A549 (cell line): ENCODE data around the gene NRSN2. TPM values are rescaled to one million over a fixed set of nuclear protein-coding genes. Genes with fewer than 3 reads are reported as not detected.

ENCODE experiments used
- ATAC-seq, 2 experiments: fragments of 200-7000 bp in 1 of 2; fragments of >200 bp in 1 of 2; cut with Nextera tagmentation in 1 of 2; cut with Tn5 transposase in 1 of 2; 3 replicates each; pipeline versions ENCODE4 v1.8.0 to v1.9.1; 2018 to 2020; ENCODE audit warnings: mild to moderate bottlenecking in 1 of 2, moderate library complexity in 1 of 2
- CTCF ChIA-PET: fragments of 300-600 bp; sonication (Branson Sonifier 250); formaldehyde crosslinking; extraction: SDS; loops from one replicate; lab custom pipeline; 2021; ENCODE audit warnings: antibody characterized with exemption, inconsistent platforms; lab: Yijun Ruan, JAX
- POLR2A ChIA-PET: fragments of 350-600 bp; formaldehyde crosslinking; extraction: SDS; loops from one replicate; lab custom pipeline; 2021; ENCODE audit warnings: antibody characterized with exemption, inconsistent platforms; lab: Yijun Ruan, JAX
- DNase-seq, 2 experiments: peaks; one replicate each; pipeline versions ENCODE4 v3.0.0 to v3.0.0-alpha.2; 2011 to 2016; ENCODE audit warnings: low read depth in 1 of 2, low spot score in 1 of 2
- FAIRE-seq: peaks from 2 replicates; lab custom pipeline; 2011; peaks lifted over from hg19 to GRCh38; lab: Jason Lieb, UNC
- H3K27ac ChIP-seq, 2 experiments: fragments of >200 bp; sonication (Bioruptor Twin); formaldehyde crosslinking; 3 replicates each; pipeline ENCODE4 v1.5.1; 2016 to 2017
- H3K4me1 ChIP-seq: fragments of >200 bp; sonication (Bioruptor Twin); formaldehyde crosslinking; 3 replicates; pipeline ENCODE4 v1.6.1; 2016
- H3K4me2 ChIP-seq: fragments of >200 bp; sonication (Bioruptor Twin); formaldehyde crosslinking; 3 replicates; pipeline ENCODE4 v1.6.1; 2016
- H3K4me3 ChIP-seq: fragments of >200 bp; sonication (Bioruptor Twin); formaldehyde crosslinking; 3 replicates; pipeline ENCODE4 v1.5.1; 2016
- H3K9me3 ChIP-seq: fragments of >200 bp; sonication (Bioruptor Twin); formaldehyde crosslinking; 3 replicates; pipeline ENCODE4 v1.6.1; 2016
- CBX8 ChIP-seq: fragments of 200-600 bp; sonication (generic); IDR thresholded peaks from 2 replicates; pipeline ENCODE4 v1.6.1; 2016
- EHMT2 ChIP-seq: fragments of 200-600 bp; sonication (generic); IDR thresholded peaks from 2 replicates; pipeline ENCODE4 v1.6.1; 2016; ENCODE audit warnings: antibody characterized with exemption, low read depth, mild to moderate bottlenecking, moderate library complexity
- FOSB ChIP-seq: fragments of 250-450 bp; sonication (Bioruptor Pico); IDR thresholded peaks from 2 replicates; pipeline ENCODE4 v1.5.0; 2020; ENCODE audit warnings: mild to moderate bottlenecking, moderate library complexity
- FOSL2 ChIP-seq, 2 experiments: fragments of 450-650 bp in 1 of 2; fragments of >200 bp in 1 of 2; sonication (Bioruptor Twin) in 1 of 2; formaldehyde crosslinking; IDR thresholded peaks; 2 replicates each; pipeline versions ENCODE4 v1.5.0 to v1.6.1; 2016 to 2020; ENCODE audit warnings: mild to moderate bottlenecking in 1 of 2, moderate library complexity in 1 of 2
- GATA3 ChIP-seq: IDR thresholded peaks from 2 replicates; pipeline ENCODE4 v1.6.1; 2012; ENCODE audit warnings: borderline replicate concordance
- HDAC2 ChIP-seq: fragments of 200-600 bp; sonication (generic); IDR thresholded peaks from 2 replicates; pipeline ENCODE4 v1.6.1; 2016
- HOXA7 ChIP-seq: fragments of 250-450 bp; sonication (Bioruptor Pico); IDR thresholded peaks from 2 replicates; pipeline ENCODE4 v1.5.0; 2020; ENCODE audit warnings: mild to moderate bottlenecking, moderate library complexity
- HOXB13 ChIP-seq: fragments of 250-450 bp; sonication (Bioruptor Pico); IDR thresholded peaks from 2 replicates; pipeline ENCODE4 v1.5.0; 2020; ENCODE audit warnings: low read depth, mild to moderate bottlenecking, moderate library complexity
- HOXB5 ChIP-seq: fragments of 250-450 bp; sonication (Bioruptor Pico); IDR thresholded peaks from 2 replicates; pipeline ENCODE4 v1.5.0; 2020; ENCODE audit warnings: mild to moderate bottlenecking, moderate library complexity
- KDM1A ChIP-seq: fragments of 200-600 bp; sonication (generic); IDR thresholded peaks from 2 replicates; pipeline ENCODE4 v1.6.1; 2016; ENCODE audit warnings: low read depth, mild to moderate bottlenecking
- MAFK ChIP-seq: fragments of 450-650 bp; IDR thresholded peaks from 2 replicates; pipeline ENCODE4 v1.6.1; 2014; ENCODE audit not compliant: partially characterized antibody
- NR3C1 ChIP-seq: fragments of >200 bp; sonication (Bioruptor Twin); formaldehyde crosslinking; IDR thresholded peaks from 3 replicates; pipeline ENCODE4 v1.6.1; 2017
- SMC3 ChIP-seq: fragments of >200 bp; sonication (Bioruptor Twin); formaldehyde crosslinking; IDR thresholded peaks from 3 replicates; pipeline ENCODE4 v1.6.1; 2018; ENCODE audit warnings: inconsistent platforms
- SREBF2 ChIP-seq: fragments of 450-650 bp; IDR thresholded peaks from 2 replicates; pipeline ENCODE4 v1.6.1; 2014; ENCODE audit warnings: mild to moderate bottlenecking, moderate library complexity
- TP53 ChIP-seq: fragments of 250-450 bp; sonication (Bioruptor Pico); IDR thresholded peaks from 2 replicates; pipeline ENCODE4 v1.5.0; 2021; ENCODE audit warnings: mild to moderate bottlenecking, moderate library complexity
- WGBS: methylation state at CpG from one replicate; pipeline ENCODE4 v1.1.6; 2017; ENCODE audit errors: missing lambda C conversion rate; 5-methylcytosine and 5-hydroxymethylcytosine counted together
- polyA plus RNA-seq, 4 experiments: library from polyadenylated mRNA; depleted of rRNA in 3 of 4; stranded (reverse); fragments of >200 nt; fragmentation: RNase III in 1 of 4; extraction: RNeasy Plus Mini Kit Qiagen cat#74134 plus additional on column Dnase treatment in 1 of 4; gene quantifications; 2 replicates in 3 of 4; 3 replicates in 1 of 4; pipeline ENCODE4 v1.2.3, GENCODE V29; 2011 to 2017
- TF ChIP-seq, protein P1 (sequence below): fragments of >200 bp; sonication (Bioruptor Twin); formaldehyde crosslinking; IDR thresholded peaks from 3 replicates; pipeline ENCODE4 v1.6.1; 2016
- TF ChIP-seq, protein P2 (sequence below): IDR thresholded peaks from 2 replicates; pipeline ENCODE4 v1.6.1; 2012; ENCODE audit warnings: low read depth, borderline replicate concordance
- TF ChIP-seq, protein P3 (sequence below): fragments of 150-350 bp; IDR thresholded peaks from 2 replicates; pipeline ENCODE4 v1.6.1; 2014; ENCODE audit warnings: low read depth, mild to moderate bottlenecking, low read length
- TF ChIP-seq, protein P4 (sequence below): fragments of >200 bp; sonication (Bioruptor Twin); formaldehyde crosslinking; IDR thresholded peaks from 3 replicates; pipeline ENCODE4 v1.5.1; 2016
- TF ChIP-seq, protein P5 (sequence below): fragments of 250-450 bp; sonication (Bioruptor Pico); IDR thresholded peaks from 2 replicates; pipeline ENCODE4 v1.5.0; 2021; ENCODE audit warnings: mild to moderate bottlenecking, moderate library complexity, borderline replicate concordance
- TF ChIP-seq, protein P6 (sequence below): fragments of >200 bp; sonication (Bioruptor Twin); formaldehyde crosslinking; IDR thresholded peaks from 2 replicates; pipeline ENCODE4 v1.6.1; 2016

NRSN2 gene
- polyA plus RNA-seq, 2 of the 4 experiments (the other 2 are of a cell fraction), result 47.5 to 74.8 TPM

DNA sequence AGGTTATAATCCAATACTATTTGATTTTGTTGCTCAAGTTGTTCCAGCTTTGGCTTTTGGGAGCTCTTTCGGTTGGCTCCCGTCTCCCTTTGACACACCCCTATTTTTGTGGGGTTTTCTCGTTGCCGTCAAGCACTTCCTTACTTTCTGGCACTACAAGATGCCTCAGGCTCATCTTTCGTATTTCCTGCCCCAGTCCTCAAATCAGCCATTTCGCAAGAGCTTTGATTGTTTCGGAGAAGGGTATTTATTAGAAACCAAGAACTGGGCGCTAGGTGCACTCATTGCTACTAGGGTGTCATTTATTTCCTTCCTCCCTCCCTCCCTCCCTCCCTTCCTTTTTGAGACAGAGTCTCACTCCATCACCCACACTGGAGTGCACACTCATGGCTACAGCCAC lies 34.8 kb upstream of the NRSN2 start:
- POLR2A ChIA-PET, result interaction anchor here (0.9 kb wide), 1 partner anchor 13 kb away, joined by 4 read pairs; the partner anchor contains the start of gene SOX12
- Histone ChIP-seq H3K4me1 (peaks cover 6% of the 10 kb centered on the region), H3K4me2 (no peak overlapping the region), H3K27ac (no peak overlapping the region), H3K4me3 (no peak overlapping the region), H3K9me3 (no peaks in the 10 kb centered on the region)
- ATAC-seq (no peak), DNase-seq (no peak), FAIRE-seq (no peak)
- CTCF ChIA-PET, result interaction anchor here (0.7 to 2.0 kb wide), 6 partner anchors 9 to 49 kb away, joined by 3 to 11 read pairs (median 4); no protein-coding TSS in a partner anchor
- TF ChIP-seq, protein P1, sequence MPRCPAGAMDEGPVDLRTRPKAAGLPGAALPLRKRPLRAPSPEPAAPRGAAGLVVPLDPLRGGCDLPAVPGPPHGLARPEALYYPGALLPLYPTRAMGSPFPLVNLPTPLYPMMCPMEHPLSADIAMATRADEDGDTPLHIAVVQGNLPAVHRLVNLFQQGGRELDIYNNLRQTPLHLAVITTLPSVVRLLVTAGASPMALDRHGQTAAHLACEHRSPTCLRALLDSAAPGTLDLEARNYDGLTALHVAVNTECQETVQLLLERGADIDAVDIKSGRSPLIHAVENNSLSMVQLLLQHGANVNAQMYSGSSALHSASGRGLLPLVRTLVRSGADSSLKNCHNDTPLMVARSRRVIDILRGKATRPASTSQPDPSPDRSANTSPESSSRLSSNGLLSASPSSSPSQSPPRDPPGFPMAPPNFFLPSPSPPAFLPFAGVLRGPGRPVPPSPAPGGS, result no peak
- no peak for TF ChIP-seq KDM1A
- no peak for TF ChIP-seq SMC3
- no peak for TF ChIP-seq GATA3
- TF ChIP-seq MAFK, result no peak
- TF ChIP-seq, protein P2, sequence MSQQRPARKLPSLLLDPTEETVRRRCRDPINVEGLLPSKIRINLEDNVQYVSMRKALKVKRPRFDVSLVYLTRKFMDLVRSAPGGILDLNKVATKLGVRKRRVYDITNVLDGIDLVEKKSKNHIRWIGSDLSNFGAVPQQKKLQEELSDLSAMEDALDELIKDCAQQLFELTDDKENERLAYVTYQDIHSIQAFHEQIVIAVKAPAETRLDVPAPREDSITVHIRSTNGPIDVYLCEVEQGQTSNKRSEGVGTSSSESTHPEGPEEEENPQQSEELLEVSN, result no peak
- TF ChIP-seq, protein P3, sequence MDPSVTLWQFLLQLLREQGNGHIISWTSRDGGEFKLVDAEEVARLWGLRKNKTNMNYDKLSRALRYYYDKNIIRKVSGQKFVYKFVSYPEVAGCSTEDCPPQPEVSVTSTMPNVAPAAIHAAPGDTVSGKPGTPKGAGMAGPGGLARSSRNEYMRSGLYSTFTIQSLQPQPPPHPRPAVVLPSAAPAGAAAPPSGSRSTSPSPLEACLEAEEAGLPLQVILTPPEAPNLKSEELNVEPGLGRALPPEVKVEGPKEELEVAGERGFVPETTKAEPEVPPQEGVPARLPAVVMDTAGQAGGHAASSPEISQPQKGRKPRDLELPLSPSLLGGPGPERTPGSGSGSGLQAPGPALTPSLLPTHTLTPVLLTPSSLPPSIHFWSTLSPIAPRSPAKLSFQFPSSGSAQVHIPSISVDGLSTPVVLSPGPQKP, result no peak
- no peak for TF ChIP-seq HOXB5 (CRISPR knock-in tag)
- no peak for TF ChIP-seq HOXB13 (CRISPR knock-in tag)
- TF ChIP-seq CBX8, result no peak
- no peak for TF ChIP-seq FOSL2 (IDR thresholded peaks at IDR 0.05)
- no peak for TF ChIP-seq FOSL2 (CRISPR knock-in tag; IDR thresholded peaks at IDR 0.05)
- TF ChIP-seq HOXA7 (CRISPR knock-in tag), result no peak
- 93% methylated on average over 8 of the region's 8 CpGs for WGBS

DNA sequence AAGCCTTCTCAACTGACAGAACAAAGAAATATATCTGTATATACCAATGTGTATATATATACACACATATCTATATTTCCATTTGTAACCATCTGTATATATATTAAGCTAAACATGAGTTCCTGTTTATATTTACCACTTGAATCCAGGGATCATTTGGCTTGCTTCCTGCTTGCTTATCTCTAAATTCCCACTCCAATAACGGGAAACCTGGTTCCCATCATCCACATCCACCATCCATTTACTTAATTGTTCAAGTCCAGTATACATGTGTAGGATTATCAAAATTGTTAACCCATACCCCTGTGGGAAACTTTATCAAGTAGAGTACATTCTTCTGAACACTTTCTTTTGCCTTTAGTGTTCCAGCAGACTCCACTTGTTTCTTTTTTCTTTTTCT lies 34.0 kb upstream of the NRSN2 start:
- H3K4me2 ChIP-seq, result no peak overlapping the region
- no peak overlapping the region for H3K4me3 ChIP-seq
- WGBS, result 80% methylated on average over 1 of the region's 1 CpG
- H3K9me3 ChIP-seq, result no peaks in the 10 kb centered on the region
- DNase-seq (no peak), ATAC-seq (no peak), FAIRE-seq (no peak)
- H3K4me1 ChIP-seq, result peaks cover 6% of the 10 kb centered on the region
- ChIA-PET POLR2A (no interaction called here), CTCF (interaction anchor here (0.8 to 1.9 kb wide), 4 partner anchors 11 to 50 kb away, joined by 3 to 11 read pairs (median 6); no protein-coding TSS in a partner anchor)
- no peak for TF ChIP-seq HDAC2
- TF ChIP-seq, protein P4, sequence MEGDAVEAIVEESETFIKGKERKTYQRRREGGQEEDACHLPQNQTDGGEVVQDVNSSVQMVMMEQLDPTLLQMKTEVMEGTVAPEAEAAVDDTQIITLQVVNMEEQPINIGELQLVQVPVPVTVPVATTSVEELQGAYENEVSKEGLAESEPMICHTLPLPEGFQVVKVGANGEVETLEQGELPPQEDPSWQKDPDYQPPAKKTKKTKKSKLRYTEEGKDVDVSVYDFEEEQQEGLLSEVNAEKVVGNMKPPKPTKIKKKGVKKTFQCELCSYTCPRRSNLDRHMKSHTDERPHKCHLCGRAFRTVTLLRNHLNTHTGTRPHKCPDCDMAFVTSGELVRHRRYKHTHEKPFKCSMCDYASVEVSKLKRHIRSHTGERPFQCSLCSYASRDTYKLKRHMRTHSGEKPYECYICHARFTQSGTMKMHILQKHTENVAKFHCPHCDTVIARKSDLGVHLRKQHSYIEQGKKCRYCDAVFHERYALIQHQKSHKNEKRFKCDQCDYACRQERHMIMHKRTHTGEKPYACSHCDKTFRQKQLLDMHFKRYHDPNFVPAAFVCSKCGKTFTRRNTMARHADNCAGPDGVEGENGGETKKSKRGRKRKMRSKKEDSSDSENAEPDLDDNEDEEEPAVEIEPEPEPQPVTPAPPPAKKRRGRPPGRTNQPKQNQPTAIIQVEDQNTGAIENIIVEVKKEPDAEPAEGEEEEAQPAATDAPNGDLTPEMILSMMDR, result no peak
- TF ChIP-seq, protein P5, sequence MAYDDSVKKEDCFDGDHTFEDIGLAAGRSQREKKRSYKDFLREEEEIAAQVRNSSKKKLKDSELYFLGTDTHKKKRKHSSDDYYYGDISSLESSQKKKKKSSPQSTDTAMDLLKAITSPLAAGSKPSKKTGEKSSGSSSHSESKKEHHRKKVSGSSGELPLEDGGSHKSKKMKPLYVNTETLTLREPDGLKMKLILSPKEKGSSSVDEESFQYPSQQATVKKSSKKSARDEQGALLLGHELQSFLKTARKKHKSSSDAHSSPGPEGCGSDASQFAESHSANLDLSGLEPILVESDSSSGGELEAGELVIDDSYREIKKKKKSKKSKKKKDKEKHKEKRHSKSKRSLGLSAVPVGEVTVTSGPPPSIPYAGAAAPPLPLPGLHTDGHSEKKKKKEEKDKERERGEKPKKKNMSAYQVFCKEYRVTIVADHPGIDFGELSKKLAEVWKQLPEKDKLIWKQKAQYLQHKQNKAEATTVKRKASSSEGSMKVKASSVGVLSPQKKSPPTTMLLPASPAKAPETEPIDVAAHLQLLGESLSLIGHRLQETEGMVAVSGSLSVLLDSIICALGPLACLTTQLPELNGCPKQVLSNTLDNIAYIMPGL (CRISPR knock-in tag), result no peak
- no peak for TF ChIP-seq FOSB (CRISPR knock-in tag)
- no peak for TF ChIP-seq NR3C1
- no peak for TF ChIP-seq HOXB5 (CRISPR knock-in tag)
- no peak for TF ChIP-seq SMC3
- no peak for TF ChIP-seq TP53 (CRISPR knock-in tag)
- TF ChIP-seq CBX8, result no peak
- no peak for TF ChIP-seq SREBF2
- TF ChIP-seq, protein P6, sequence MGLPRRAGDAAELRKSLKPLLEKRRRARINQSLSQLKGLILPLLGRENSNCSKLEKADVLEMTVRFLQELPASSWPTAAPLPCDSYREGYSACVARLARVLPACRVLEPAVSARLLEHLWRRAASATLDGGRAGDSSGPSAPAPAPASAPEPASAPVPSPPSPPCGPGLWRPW, result no peak
- TF ChIP-seq, protein P1, result no peak
- no peak for TF ChIP-seq EHMT2
- H3K27ac ChIP-seq, result no peak overlapping the region
